Breast epithelium (tissue), 4 donors: Measurements from ENCODE around the gene SSH2. TPM values are rescaled to one million over a fixed set of nuclear protein-coding genes. Genes with fewer than 3 reads are reported as not detected.
A peak's percentile ranks its signal among the peaks of the same experiment; 100 is the strongest.

Source experiments
- DNase-seq, 2 donors: peaks; one replicate each; pipeline ENCODE4 v3.0.0-alpha.2; 2019; ENCODE audit warnings: low spot score in 2 of 2
- H3K27ac ChIP-seq, 2 donors: fragments of 200-600 bp; sonication (generic) in 1 of 2; one replicate each; pipeline ENCODE4 v1.5.1; 2016 to 2019; ENCODE audit warnings: mild to moderate bottlenecking in 1 of 2
- H3K27me3 ChIP-seq, 2 donors: fragments of 200-600 bp; sonication (generic) in 1 of 2; one replicate each; pipeline versions ENCODE4 v1.5.1 to v1.6.0; 2017 to 2019; ENCODE audit warnings: control low read depth in 1 of 2, mild to moderate bottlenecking in 1 of 2
- H3K36me3 ChIP-seq: fragments of 200-600 bp; one replicate; pipeline ENCODE4 v1.5.1; 2019
- H3K4me1 ChIP-seq, 2 donors: fragments of 200-600 bp; sonication (generic); one replicate each; pipeline ENCODE4 v1.5.1; 2016 to 2019; ENCODE audit warnings: control low read depth in 1 of 2
- H3K4me3 ChIP-seq, 3 donors: fragments of 200-600 bp; sonication (generic); 1 replicate in 2 of 3; 2 replicates in 1 of 3; pipeline ENCODE4 v1.5.1; 2016 to 2019; ENCODE audit warnings: mild to moderate bottlenecking in 3 of 3, moderate library complexity in 2 of 3
- H3K9me3 ChIP-seq, 2 donors: fragments of 200-600 bp; sonication (generic) in 1 of 2; one replicate each; pipeline ENCODE4 v1.5.1; 2016 to 2019; ENCODE audit warnings: control low read depth in 1 of 2
- CTCF ChIP-seq, 3 donors: fragments of 450-650 bp; IDR thresholded peaks; one replicate each; pipeline ENCODE4 v1.5.1; 2016 to 2017; ENCODE audit warnings: antibody characterized with exemption in 3 of 3, mild to moderate bottlenecking in 3 of 3, moderate library complexity in 3 of 3
- POLR2A ChIP-seq: fragments of 450-650 bp; IDR thresholded peaks from one replicate; pipeline ENCODE4 v1.6.1; 2016; ENCODE audit warnings: antibody characterized with exemption, mild to moderate bottlenecking, moderate library complexity
- POLR2AphosphoS5 ChIP-seq, 3 donors: sonication (generic); formaldehyde crosslinking; IDR thresholded peaks; one replicate each; pipeline ENCODE4 v1.6.1; 2017; ENCODE audit warnings: antibody characterized with exemption in 3 of 3
- intact Hi-C: fragments of 100-400 bp; cut with DNase I; formaldehyde crosslinking; loops from one replicate; pipeline ENCODE4 v1.15.1; 2023; ENCODE audit warnings: low total_unique reads
- total RNA-seq, 3 donors: library from RNA; depleted of rRNA; stranded (reverse); fragments of >200 nt; gene quantifications; one replicate each; pipeline ENCODE4 v1.1.0, GENCODE V29; 2016

SSH2 gene
- total RNA-seq, 3 donors from 2014 or later: 23.0 to 64.2 (median 25.9) TPM

GRCh38 chr17:29619251-29619650 is 310.8 kb downstream of the SSH2 start:
- intact Hi-C loops: no loop called here
- H3K27ac ChIP-seq: no peak overlapping the region
- TF ChIP-seq CTCF (IDR thresholded peaks at IDR 0.05): no peak
- TF ChIP-seq POLR2AphosphoS5 (IDR thresholded peaks at IDR 0.05): no peak
- no peak for TF ChIP-seq POLR2A

GRCh38 chr17:29618272-29619065 is 311.6 kb downstream of the SSH2 start:
- peak overlapping the region in 1 of 2 donors; percentile 59 for H3K27ac ChIP-seq
- TF ChIP-seq POLR2A (no peak), POLR2AphosphoS5 (IDR thresholded peaks at IDR 0.05) (no peak), CTCF (IDR thresholded peaks at IDR 0.05) (no peak)
- H3K4me3 ChIP-seq: peak overlapping the region; percentile 31 to 63 (median 44)
- intact Hi-C loops: no loop called here
- peaks cover 15 to 18% of the 10 kb centered on the region in 2 donors for H3K4me1 ChIP-seq
- H3K9me3 ChIP-seq: no peaks in the 10 kb centered on the region
- H3K27me3 ChIP-seq: no peaks in the 10 kb centered on the region
- H3K36me3 ChIP-seq: no peaks in the 10 kb centered on the region
- DNase-seq: no peak

More at GRCh38 chr17:29619251-29619650, 310.8 kb downstream of the SSH2 start:
- DNase-seq: no peak
- peaks cover 10 to 18% of the 10 kb centered on the region in 2 donors for H3K4me1 ChIP-seq
- H3K36me3 ChIP-seq: no peaks in the 10 kb centered on the region
- H3K4me3 ChIP-seq: no peak overlapping the region
- no peaks in the 10 kb centered on the region for H3K9me3 ChIP-seq
- H3K27me3 ChIP-seq: no peaks in the 10 kb centered on the region

- no peaks in the 10 kb centered on the region for H3K36me3 ChIP-seq
- DNase-seq: peak in 1 of 2 donors; percentile 62
- H3K4me3 ChIP-seq: peak overlapping the region; percentile 31 to 63 (median 44)
- H3K27me3 ChIP-seq: no peaks in the 10 kb centered on the region
- H3K4me1 ChIP-seq: peaks cover 17 to 18% of the 10 kb centered on the region in 2 donors
- no peaks in the 10 kb centered on the region for H3K9me3 ChIP-seq
- peak in 2 of 3 donors; percentile 44 to 53 for TF ChIP-seq CTCF (IDR thresholded peaks at IDR 0.05)
- no peak for TF ChIP-seq POLR2A
- intact Hi-C loops: no loop called here
- peak overlapping the region; percentile 43 to 59 for H3K27ac ChIP-seq
These were observed 312.4 kb downstream of the SSH2 start for GRCh38 chr17:29617481-29618271.

DNA sequence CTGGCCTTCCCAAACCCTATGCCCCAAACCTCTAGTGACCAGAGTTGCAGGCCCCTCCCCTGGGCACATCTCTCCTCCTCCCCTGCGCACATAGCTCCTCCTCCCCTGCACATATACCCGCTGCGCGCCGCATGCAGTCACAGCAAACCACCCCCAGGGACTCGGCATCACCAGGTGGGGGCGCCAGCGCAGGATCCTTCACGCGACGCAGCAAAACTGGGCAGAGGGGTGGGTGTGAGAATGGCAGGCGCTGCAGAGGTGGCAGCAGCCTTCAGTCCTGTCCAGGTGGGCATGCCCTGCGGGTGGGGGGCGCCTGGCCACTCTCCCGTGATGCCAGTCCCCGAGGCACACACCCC is 312.9 kb downstream of the SSH2 start:
- Histone ChIP-seq H3K4me3 (peak overlapping the region; percentile 31 to 63 (median 44)), H3K27me3 (no peaks in the 10 kb centered on the region), H3K36me3 (no peaks in the 10 kb centered on the region), H3K27ac (no peak overlapping the region), H3K4me1 (peaks cover 17 to 18% of the 10 kb centered on the region in 2 donors), H3K9me3 (no peaks in the 10 kb centered on the region)
- peak; percentile 51 to 66 for DNase-seq
- intact Hi-C loops: no loop called here
- TF ChIP-seq POLR2A (no peak), CTCF (IDR thresholded peaks at IDR 0.05) (peak; percentile 23 to 40 (median 38))
